Pancreas (tissue), 10 donors: ENCODE results near the gene P3H3. TPM values are rescaled to one million over a fixed set of nuclear protein-coding genes. Genes with fewer than 3 reads are reported as not detected.

Experiments used
- ATAC-seq, 4 donors: fragments of 200-7000 bp; cut with Tn5 transposase; one replicate each; pipeline versions ENCODE4 v1.8.0 to v1.9.1; 2020; ENCODE audit warnings: mild to moderate bottlenecking in 4 of 4, moderate library complexity in 4 of 4
- DNase-seq, 6 donors: peaks; one replicate each; pipeline ENCODE4 v3.0.0-alpha.2; 2020
- FAIRE-seq: peaks from 2 replicates; lab custom pipeline; 2012; peaks lifted over from hg19 to GRCh38; lab: Jason Lieb, UNC
- H3K27ac ChIP-seq, 4 donors: fragments of 200-600 bp; sonication (generic); 1 replicate in 3 of 4; 2 replicates in 1 of 4; pipeline versions ENCODE4 v1.5.0 to v1.8.0; 2020
- H3K27me3 ChIP-seq, 4 donors: fragments of 200-600 bp; one replicate each; pipeline ENCODE4 v1.8.0; 2021
- H3K36me3 ChIP-seq, 3 donors: fragments of 200-600 bp; sonication (generic) in 1 of 3; one replicate each; pipeline versions ENCODE4 v1.5.0 to v1.8.0; 2020 to 2021
- H3K4me1 ChIP-seq, 3 donors: fragments of 200-600 bp; one replicate each; pipeline ENCODE4 v1.8.0; 2021
- H3K4me3 ChIP-seq, 4 donors: fragments of 200-600 bp; sonication (generic) in 2 of 4; one replicate each; pipeline versions ENCODE4 v1.5.0 to v1.8.0; 2020 to 2021
- H3K9me3 ChIP-seq, 4 donors: fragments of 200-600 bp; one replicate each; pipeline ENCODE4 v1.8.0; 2021
- CTCF ChIP-seq, 4 donors: fragments of 200-600 bp; sonication (generic) in 3 of 4; IDR thresholded peaks; one replicate each; pipeline versions ENCODE4 v1.5.0 to v1.8.0; 2021; ENCODE audit warnings: antibody characterized with exemption in 4 of 4
- WGBS, 2 donors: extraction: QIAGEN DNeasy Blood & Tissue Kit; methylation state at CpG; one replicate each; pipeline ENCODE4 v1.1.7; 2013; 5-methylcytosine and 5-hydroxymethylcytosine counted together
- intact Hi-C, 3 donors: fragments of 100-400 bp; cut with DNase I; formaldehyde crosslinking; loops; one replicate each; pipeline versions ENCODE4 v1.11.1 to v1.14.2; 2022
- polyA plus RNA-seq, 2 donors: library from polyadenylated mRNA; stranded (reverse); fragments of 200-250 nt; gene quantifications; one replicate each; pipeline ENCODE4 v1.2.3, GENCODE V29; 2013
- total RNA-seq, 6 donors: library from RNA; stranded (reverse); fragmentation: NEBNext Ultra II Directional in 4 of 6; extraction: Animal tissue kit (Norgen Biotek cat#: 25700) in 4 of 6; gene quantifications; one replicate each; pipeline versions ENCODE4 v1.2.1 to v1.2.4, GENCODE V29; 2021 to 2023
- donor health status: healthy with polysubstance abuse.
- donor health status: DM: no; HTN: no; CAD: no; lungs with moderate emphysema.
- donor health status: DM: no; HTN: no; CAD: no.
- donor health status: control.
- donor health status: control.
- donor health status: Bipolar disorder and iron deficiency.
- donor health status: DM: yes; HTN: yes; CAD: no.
- donor health status: DM: no; HTN: no; CAD: no.
- donor health status: DM: no; HTN: no; CAD: no.
- donor health status: DM: yes; HTN: yes; CAD: no.

The P3H3 gene
- total and polyA plus RNA-seq, 8 donors: 5.6 to 32.8 (median 10.2) TPM

GRCh38 chr12:6818645-6819044 is 9.6 kb upstream of the P3H3 start:
- Histone ChIP-seq H3K4me3 (no peak overlapping the region), H3K36me3 (no peaks in the 10 kb centered on the region), H3K27ac (no peak overlapping the region), H3K27me3 (peaks cover 0 to 3% (median 0%) of the 10 kb centered on the region in 4 donors), H3K9me3 (no peaks in the 10 kb centered on the region), H3K4me1 (no peaks in the 10 kb centered on the region)
- no peak for FAIRE-seq
- TF ChIP-seq CTCF (IDR thresholded peaks at IDR 0.05): no peak
- no peak for DNase-seq
- intact Hi-C loops: no loop called here
- WGBS, 2 donors: 66 to 75% methylated on average over 5 of the region's 5 CpGs
- no peak for ATAC-seq

- no peak for FAIRE-seq
- Histone ChIP-seq H3K9me3 (no peaks in the 10 kb centered on the region), H3K27me3 (peaks cover 0 to 3% (median 0%) of the 10 kb centered on the region in 4 donors), H3K27ac (no peak overlapping the region), H3K4me1 (no peaks in the 10 kb centered on the region), H3K36me3 (no peaks in the 10 kb centered on the region), H3K4me3 (no peak overlapping the region)
- 79 to 83% methylated on average over 13 of the region's 13 CpGs for WGBS, 2 donors
- intact Hi-C loops: loop anchor here in 1 of 3 donors (10.0 kb wide), 1 partner anchor 85 kb away; no protein-coding TSS in a partner anchor
- no peak for TF ChIP-seq CTCF (IDR thresholded peaks at IDR 0.05)
- no peak for DNase-seq
- ATAC-seq: no peak
Measured at GRCh38 chr12:6819106-6820030, 8.8 kb upstream of the P3H3 start.

- Histone ChIP-seq H3K4me1 (no peaks in the 10 kb centered on the region), H3K9me3 (no peaks in the 10 kb centered on the region), H3K36me3 (no peaks in the 10 kb centered on the region), H3K4me3 (no peak overlapping the region), H3K27ac (no peak overlapping the region), H3K27me3 (peaks cover 0 to 3% (median 0%) of the 10 kb centered on the region in 4 donors)
- ATAC-seq (no peak), DNase-seq (no peak), FAIRE-seq (no peak)
- 62 to 80% methylated on average over 4 to 5 of the region's 5 CpGs for WGBS, 2 donors
- intact Hi-C loops: loop anchor here in 1 of 3 donors (10.0 kb wide), 1 partner anchor 85 kb away; no protein-coding TSS in a partner anchor
- no peak for TF ChIP-seq CTCF (IDR thresholded peaks at IDR 0.05)
Measured at GRCh38 chr12:6820166-6820565, 8.0 kb upstream of the P3H3 start.

GRCh38 chr12:6821591-6822425 is 6.4 kb upstream of the P3H3 start, which contains the start of gene GPR162:
Gene GPR162, plus strand, starts transcription at chr12:6821821. Its CDS starts 2,078 bp downstream, at chr12:6823899.
- no peak for TF ChIP-seq CTCF (IDR thresholded peaks at IDR 0.05)
- peaks cover 0 to 3% (median 0%) of the 10 kb centered on the region in 4 donors for H3K27me3 ChIP-seq
- intact Hi-C loops: loop anchor here in 1 of 3 donors (10.0 kb wide), 1 partner anchor 87 kb away; no protein-coding TSS in a partner anchor
- H3K36me3 ChIP-seq: no peaks in the 10 kb centered on the region
- H3K4me3 ChIP-seq: peak within 1 kb of the TSS in 2 of 4 donors; percentile 17 to 36
- no peak for FAIRE-seq
- peak in 3 of 6 donors; percentile 62 to 79 (median 78) for DNase-seq
- peak; percentile 49 to 70 (median 66) for ATAC-seq
- WGBS, 2 donors: 0 to 3% methylated on average over 19 to 28 of the region's 28 CpGs
- no peak within 1 kb of the TSS for H3K27ac ChIP-seq
- H3K9me3 ChIP-seq: no peaks in the 10 kb centered on the region
- no peaks in the 10 kb centered on the region for H3K4me1 ChIP-seq
